ENCODE results near the gene TCF4.
A peak's percentile ranks its signal among the peaks of the same experiment; 100 is the strongest.

Gene TCF4

GRCh38 chr18:55243255-55243654 is 344.7 kb downstream of the TCF4 start:
- no peak for DNase-seq (ENCODE audit: low read depth)
- no peak for TF ChIP-seq CTCF (conservative IDR thresholded peaks at IDR 0.05; ENCODE audit: control insufficient read depth, insufficient read depth, low read depth, low read length)
- no peak overlapping the region for H3K4me3 ChIP-seq (ENCODE audit: control insufficient read depth, low read depth, low read length)

- no peak for DNase-seq (ENCODE audit: low read depth)
- TF ChIP-seq CTCF (conservative IDR thresholded peaks at IDR 0.05; ENCODE audit: control insufficient read depth, insufficient read depth, low read depth, low read length): no peak
- no peak overlapping the region for H3K4me3 ChIP-seq (ENCODE audit: control insufficient read depth, low read depth, low read length)
Observed at GRCh38 chr18:55240978-55241377, 347.0 kb downstream of the TCF4 start.

GRCh38 chr18:55239740-55240139 is 348.3 kb downstream of the TCF4 start:
- DNase-seq (ENCODE audit: low read depth): no peak
- no peak overlapping the region for H3K4me3 ChIP-seq (ENCODE audit: control insufficient read depth, low read depth, low read length)
- no peak for TF ChIP-seq CTCF (conservative IDR thresholded peaks at IDR 0.05; ENCODE audit: control insufficient read depth, insufficient read depth, low read depth, low read length)

- TF ChIP-seq CTCF (conservative IDR thresholded peaks at IDR 0.05; ENCODE audit: control insufficient read depth, insufficient read depth, low read depth, low read length): no peak
- H3K4me3 ChIP-seq (ENCODE audit: control insufficient read depth, low read depth, low read length): no peak overlapping the region
- no peak for DNase-seq (ENCODE audit: low read depth)
Observed at GRCh38 chr18:55237660-55238059, 350.3 kb downstream of the TCF4 start.

- DNase-seq (ENCODE audit: low read depth): peak; percentile 55
- no peak for TF ChIP-seq CTCF (conservative IDR thresholded peaks at IDR 0.05; ENCODE audit: control insufficient read depth, insufficient read depth, low read depth, low read length)
- H3K4me3 ChIP-seq (ENCODE audit: control insufficient read depth, low read depth, low read length): no peak overlapping the region
Observed at GRCh38 chr18:55236150-55236931, 351.7 kb downstream of the TCF4 start.

GRCh38 chr18:55235094-55235461 is 352.9 kb downstream of the TCF4 start:
- H3K4me3 ChIP-seq (ENCODE audit: control insufficient read depth, low read depth, low read length): no peak overlapping the region
- DNase-seq (ENCODE audit: low read depth): no peak
- TF ChIP-seq CTCF (conservative IDR thresholded peaks at IDR 0.05; ENCODE audit: control insufficient read depth, insufficient read depth, low read depth, low read length): no peak

All from fibroblast of mammary gland (primary cell).